WERI-Rb-1 (cell line): Measurements from ENCODE around the gene KREMEN1.

Experiments
- DNase-seq: peaks from one replicate; pipeline ENCODE4 v3.0.0-alpha.2; 2020
- H3K27ac ChIP-seq: fragments of 250-450 bp; sonication (Bioruptor Pico); 2 replicates; pipeline ENCODE4 v1.5.1; 2020; ENCODE audit warnings: mild to moderate bottlenecking, moderate library complexity
- H3K27me3 ChIP-seq: fragments of 250-450 bp; sonication (Bioruptor Pico); 2 replicates; pipeline ENCODE4 v1.5.1; 2021; ENCODE audit warnings: mild to moderate bottlenecking, low read depth, moderate library complexity; ENCODE audit not compliant: insufficient read depth, severe bottlenecking
- H3K36me3 ChIP-seq: fragments of 250-450 bp; sonication (Bioruptor Pico); 2 replicates; pipeline ENCODE4 v1.5.1; 2020; ENCODE audit warnings: mild to moderate bottlenecking, moderate library complexity
- H3K4me3 ChIP-seq: 2 replicates; pipeline ENCODE4 v1.5.1; 2011; ENCODE audit warnings: low read depth, mild to moderate bottlenecking, control low read depth, low read length
- H3K9me3 ChIP-seq: fragments of 250-450 bp; sonication (Bioruptor Pico); 2 replicates; pipeline ENCODE4 v1.5.1; 2021; ENCODE audit warnings: mild to moderate bottlenecking, moderate library complexity; ENCODE audit not compliant: severe bottlenecking
- TF ChIP-seq, protein P1 (sequence below): IDR thresholded peaks from 2 replicates; pipeline ENCODE4 v1.5.1; 2011; ENCODE audit warnings: low read depth, mild to moderate bottlenecking, control low read depth, inconsistent platforms, low read length

KREMEN1 gene

DNA sequence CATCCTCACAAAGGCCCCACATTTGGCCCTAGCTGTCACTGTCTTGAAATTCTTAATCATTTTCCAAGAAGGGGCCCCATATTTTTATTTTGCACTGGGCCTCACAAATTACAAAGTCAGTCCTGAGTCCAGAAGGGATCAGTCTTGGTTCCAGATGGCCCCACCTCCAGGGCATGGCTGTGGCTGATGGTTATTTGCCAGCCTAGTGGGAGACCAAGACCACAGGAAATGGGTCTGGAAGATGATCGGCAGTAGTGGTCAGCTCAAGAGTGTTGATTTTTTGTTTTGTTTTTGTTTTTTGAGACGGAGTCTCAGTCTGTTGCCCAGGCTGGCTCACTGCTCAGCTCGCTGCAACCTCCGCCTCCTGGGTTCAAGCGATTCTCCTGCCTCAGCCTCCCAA lies 85.7 kb downstream of the KREMEN1 start:
- Histone ChIP-seq H3K9me3 (no peaks in the 10 kb centered on the region), H3K36me3 (no peaks in the 10 kb centered on the region), H3K4me3 (no peak overlapping the region), H3K27me3 (no peaks in the 10 kb centered on the region), H3K27ac (no peak overlapping the region)
- no peak for DNase-seq
- TF ChIP-seq, protein P1, sequence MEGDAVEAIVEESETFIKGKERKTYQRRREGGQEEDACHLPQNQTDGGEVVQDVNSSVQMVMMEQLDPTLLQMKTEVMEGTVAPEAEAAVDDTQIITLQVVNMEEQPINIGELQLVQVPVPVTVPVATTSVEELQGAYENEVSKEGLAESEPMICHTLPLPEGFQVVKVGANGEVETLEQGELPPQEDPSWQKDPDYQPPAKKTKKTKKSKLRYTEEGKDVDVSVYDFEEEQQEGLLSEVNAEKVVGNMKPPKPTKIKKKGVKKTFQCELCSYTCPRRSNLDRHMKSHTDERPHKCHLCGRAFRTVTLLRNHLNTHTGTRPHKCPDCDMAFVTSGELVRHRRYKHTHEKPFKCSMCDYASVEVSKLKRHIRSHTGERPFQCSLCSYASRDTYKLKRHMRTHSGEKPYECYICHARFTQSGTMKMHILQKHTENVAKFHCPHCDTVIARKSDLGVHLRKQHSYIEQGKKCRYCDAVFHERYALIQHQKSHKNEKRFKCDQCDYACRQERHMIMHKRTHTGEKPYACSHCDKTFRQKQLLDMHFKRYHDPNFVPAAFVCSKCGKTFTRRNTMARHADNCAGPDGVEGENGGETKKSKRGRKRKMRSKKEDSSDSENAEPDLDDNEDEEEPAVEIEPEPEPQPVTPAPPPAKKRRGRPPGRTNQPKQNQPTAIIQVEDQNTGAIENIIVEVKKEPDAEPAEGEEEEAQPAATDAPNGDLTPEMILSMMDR = no peak

DNA sequence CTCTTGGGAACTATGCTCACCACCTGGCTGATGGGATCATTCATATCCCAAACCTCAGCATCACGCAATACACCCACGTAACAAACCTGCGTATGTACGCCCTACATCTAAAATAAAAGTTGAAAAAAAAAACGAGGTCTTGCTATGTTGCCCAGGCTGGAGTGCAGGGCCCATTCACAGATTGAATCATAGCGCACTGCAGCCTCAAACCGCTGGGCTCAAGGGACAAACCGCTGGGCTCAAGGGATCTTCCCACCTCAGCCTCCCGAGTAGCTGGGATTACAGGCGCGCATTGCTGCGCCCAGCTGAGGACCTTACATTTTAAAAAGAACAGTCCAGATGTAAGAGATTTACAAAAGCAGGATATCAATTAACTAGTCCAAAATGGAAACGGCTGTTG lies 91.0 kb downstream of the KREMEN1 start:
- no peak for DNase-seq
- Histone ChIP-seq H3K27ac (no peak overlapping the region), H3K36me3 (no peaks in the 10 kb centered on the region), H3K27me3 (no peaks in the 10 kb centered on the region), H3K4me3 (no peak overlapping the region), H3K9me3 (no peaks in the 10 kb centered on the region)
- TF ChIP-seq, protein P1 = no peak

DNA sequence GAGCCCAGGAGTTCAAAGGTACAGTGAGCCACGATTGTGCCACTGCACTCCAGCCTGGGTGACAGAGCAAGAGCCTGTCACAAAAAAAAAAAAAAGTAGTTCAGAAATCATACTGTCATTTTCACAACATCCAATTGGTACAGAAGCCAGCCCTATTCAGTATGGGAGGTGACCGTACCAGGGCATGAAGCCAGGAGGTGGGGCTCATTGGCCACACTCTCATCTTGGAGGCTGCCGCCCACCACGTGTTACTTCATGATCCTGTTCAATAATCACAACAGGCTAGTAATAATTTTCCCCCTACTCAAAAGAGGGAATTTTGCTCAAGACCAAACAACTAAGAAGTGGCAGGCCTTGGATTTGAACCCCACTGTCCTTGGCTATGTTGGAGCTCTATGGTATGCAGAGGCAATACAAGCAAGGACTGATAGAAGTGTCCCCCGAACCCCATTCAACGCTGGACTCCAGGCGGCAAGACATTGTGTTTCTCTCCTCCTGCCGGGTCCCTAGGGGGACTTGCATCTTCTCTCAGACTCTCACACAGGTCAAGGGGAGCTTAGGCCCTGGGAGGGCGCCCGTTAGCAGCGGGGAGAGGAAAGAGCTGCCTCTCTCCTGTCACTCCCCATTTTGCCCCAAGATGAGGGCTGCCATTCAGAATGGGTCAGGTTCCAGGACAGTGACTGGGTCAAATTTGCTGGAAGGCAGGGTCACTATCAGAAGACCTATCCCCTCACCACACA lies 92.7 kb downstream of the KREMEN1 start:
- no peak overlapping the region for H3K27ac ChIP-seq
- no peaks in the 10 kb centered on the region for H3K9me3 ChIP-seq
- no peaks in the 10 kb centered on the region for H3K27me3 ChIP-seq
- TF ChIP-seq, protein P1 = no peak
- no peak overlapping the region for H3K4me3 ChIP-seq
- no peaks in the 10 kb centered on the region for H3K36me3 ChIP-seq
- no peak for DNase-seq

DNA sequence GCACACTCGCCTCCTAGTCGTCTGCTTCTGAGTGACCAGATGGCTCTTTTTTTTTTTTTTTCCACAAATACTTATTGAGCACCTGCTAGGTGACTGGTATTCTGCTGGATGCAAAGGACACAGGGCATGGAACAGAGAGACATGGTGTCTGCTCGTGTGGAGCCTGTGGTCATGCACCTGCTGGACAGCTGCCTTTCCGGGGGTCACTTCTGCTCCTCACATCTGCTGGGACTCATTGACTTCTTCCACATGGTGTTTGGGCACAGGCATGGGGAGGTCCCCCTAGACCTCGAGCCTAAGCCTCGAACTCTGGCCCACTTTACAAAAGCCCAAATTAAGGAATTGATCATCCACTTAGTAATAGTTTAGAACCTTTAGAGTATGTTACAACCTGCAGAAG lies 93.3 kb downstream of the KREMEN1 start:
- no peak overlapping the region for H3K27ac ChIP-seq
- no peaks in the 10 kb centered on the region for H3K9me3 ChIP-seq
- no peak for DNase-seq
- H3K4me3 ChIP-seq = no peak overlapping the region
- no peaks in the 10 kb centered on the region for H3K36me3 ChIP-seq
- no peaks in the 10 kb centered on the region for H3K27me3 ChIP-seq
- TF ChIP-seq, protein P1 = no peak

DNA sequence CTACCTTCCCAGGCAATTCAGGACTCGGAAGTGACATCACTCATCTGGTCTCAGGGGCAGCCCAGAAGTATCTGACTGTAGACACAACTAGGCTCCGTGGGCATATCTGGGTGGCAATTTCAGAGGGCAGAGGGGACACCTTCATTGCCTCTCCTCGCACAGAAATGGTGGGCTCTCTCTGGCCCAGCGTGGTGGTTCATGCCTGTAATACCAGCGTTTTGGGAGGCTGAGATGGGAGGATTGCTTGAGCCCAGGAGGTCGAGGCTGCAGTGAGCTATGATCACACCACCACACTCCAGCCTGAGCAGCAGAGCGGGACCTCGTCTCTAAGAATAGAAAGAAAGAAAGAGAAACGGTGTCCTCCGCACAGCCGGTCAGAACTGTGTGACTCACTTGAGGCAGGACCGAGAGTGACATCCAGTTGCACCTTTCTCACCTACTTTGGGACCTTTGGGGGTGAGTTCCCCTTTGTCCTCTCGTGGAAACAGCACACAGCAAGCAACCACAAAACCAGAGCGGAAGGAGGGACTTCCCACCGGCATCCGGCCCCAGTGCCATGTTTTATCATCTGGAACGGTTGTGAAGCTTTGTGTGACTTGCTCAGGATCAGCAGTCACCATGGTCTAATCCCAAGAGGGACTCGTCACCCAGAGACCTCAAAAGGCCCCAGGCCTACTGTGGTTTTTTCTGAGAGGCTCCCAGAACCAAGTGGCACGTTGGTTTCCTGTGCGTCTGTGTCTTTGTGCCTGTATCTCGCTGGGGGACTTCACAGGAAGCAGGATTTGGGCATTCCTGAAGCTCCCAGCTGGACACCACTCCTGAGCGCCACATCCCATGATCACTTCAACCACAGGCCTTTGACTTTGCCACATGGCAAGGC lies 94.4 kb downstream of the KREMEN1 start:
- TF ChIP-seq, protein P1 = no peak
- no peaks in the 10 kb centered on the region for H3K9me3 ChIP-seq
- DNase-seq = no peak
- H3K27ac ChIP-seq = no peak overlapping the region
- no peaks in the 10 kb centered on the region for H3K27me3 ChIP-seq
- no peak overlapping the region for H3K4me3 ChIP-seq
- no peaks in the 10 kb centered on the region for H3K36me3 ChIP-seq
